Prostate gland (tissue), 2 donors: ENCODE data around the gene PHLDA3. TPM values are rescaled to one million over a fixed set of nuclear protein-coding genes. Genes with fewer than 3 reads are reported as not detected.
A peak's percentile ranks its signal among the peaks of the same experiment; 100 is the strongest.

Source experiments
- DNase-seq: peaks from one replicate; pipeline ENCODE4 v3.0.0-alpha.2; 2019; ENCODE audit warnings: low spot score
- H3K27ac ChIP-seq, 2 donors: fragments of 200-600 bp; sonication (generic); 2 replicates each; pipeline ENCODE4 v1.5.1; 2017 to 2019
- H3K27me3 ChIP-seq: fragments of 200-600 bp; sonication (generic); replicated peaks from 2 replicates; pipeline ENCODE4 v1.5.1; 2019; ENCODE audit not compliant: insufficient read depth
- H3K36me3 ChIP-seq, 2 donors: fragments of 200-600 bp; sonication (generic); 1 replicate in 1 of 2; 2 replicates in 1 of 2; pipeline versions ENCODE4 v1.5.1 to v1.8.1; 2017 to 2019
- H3K4me1 ChIP-seq: fragments of 200-600 bp; sonication (generic); replicated peaks from 2 replicates; pipeline ENCODE4 v1.5.1; 2019
- H3K4me3 ChIP-seq, 2 donors: fragments of 200-600 bp; sonication (generic); 2 replicates each; pipeline ENCODE4 v1.5.1; 2017 to 2019
- H3K9me3 ChIP-seq: fragments of 200-600 bp; sonication (generic); 2 replicates; pipeline ENCODE4 v1.5.1; 2017
- POLR2A ChIP-seq: fragments of 450-650 bp; IDR thresholded peaks from one replicate; pipeline ENCODE4 v1.6.1; 2016; ENCODE audit warnings: antibody characterized with exemption, mild to moderate bottlenecking
- POLR2AphosphoS5 ChIP-seq: sonication (generic); formaldehyde crosslinking; IDR thresholded peaks from one replicate; pipeline ENCODE4 v1.6.1; 2017; ENCODE audit warnings: antibody characterized with exemption
- WGBS: methylation state at CpG from one replicate; pipeline ENCODE4 v1.1.5; 2018; 5-methylcytosine and 5-hydroxymethylcytosine counted together
- intact Hi-C: fragments of 100-400 bp; cut with DNase I; formaldehyde crosslinking; loops from one replicate; pipeline ENCODE4 v1.14.2; 2022
- total RNA-seq, 2 donors: library from RNA; depleted of rRNA; stranded (reverse); fragments of >200 nt; gene quantifications; one replicate each; pipeline ENCODE4 v1.1.0, GENCODE V29; 2016
- TF ChIP-seq, protein P1 (sequence below), 4 experiments: fragments of 200-600 bp in 2 of 4; fragments of 450-650 bp in 2 of 4; sonication (generic) in 2 of 4; IDR thresholded peaks; 1 replicate in 3 of 4; 2 replicates in 1 of 4; pipeline ENCODE4 v1.5.1; 2016 to 2019; ENCODE audit warnings: antibody characterized with exemption in 4 of 4, mild to moderate bottlenecking in 2 of 4, moderate library complexity in 2 of 4

The PHLDA3 gene
- total RNA-seq, 2 donors from 2014 or later: 49.7 to 73.9 TPM

DNA sequence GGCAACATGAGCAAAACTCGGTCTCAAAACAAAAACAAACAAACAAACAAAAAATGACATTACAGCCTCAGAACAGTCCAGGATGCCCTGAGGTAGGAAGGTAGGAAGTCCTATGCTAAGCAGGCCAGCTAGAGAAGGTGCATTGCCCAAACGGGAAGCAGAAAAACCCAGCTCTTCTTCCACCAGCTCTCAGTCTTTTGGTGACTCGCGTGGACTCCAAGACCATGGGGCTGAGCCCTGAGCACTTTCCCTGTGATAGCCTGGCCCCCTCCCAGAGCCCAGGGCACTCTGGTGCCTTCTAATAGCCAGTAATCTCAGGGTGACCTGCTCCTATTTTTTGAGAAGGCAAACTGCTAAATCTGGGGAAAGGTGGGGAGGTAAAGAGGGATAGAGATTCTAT is 16.1 kb downstream of the PHLDA3 start:
- intact Hi-C loops: no loop called here
- DNase-seq: no peak
- no peaks in the 10 kb centered on the region for H3K9me3 ChIP-seq
- WGBS: 69% methylated on average over 4 of the region's 4 CpGs
- H3K4me3 ChIP-seq: no peak overlapping the region
- H3K4me1 ChIP-seq: peaks cover 4% of the 10 kb centered on the region
- no peak overlapping the region for H3K27ac ChIP-seq
- no peaks in the 10 kb centered on the region for H3K27me3 ChIP-seq
- TF ChIP-seq POLR2AphosphoS5 (no peak), POLR2A (no peak)
- TF ChIP-seq, protein P1, sequence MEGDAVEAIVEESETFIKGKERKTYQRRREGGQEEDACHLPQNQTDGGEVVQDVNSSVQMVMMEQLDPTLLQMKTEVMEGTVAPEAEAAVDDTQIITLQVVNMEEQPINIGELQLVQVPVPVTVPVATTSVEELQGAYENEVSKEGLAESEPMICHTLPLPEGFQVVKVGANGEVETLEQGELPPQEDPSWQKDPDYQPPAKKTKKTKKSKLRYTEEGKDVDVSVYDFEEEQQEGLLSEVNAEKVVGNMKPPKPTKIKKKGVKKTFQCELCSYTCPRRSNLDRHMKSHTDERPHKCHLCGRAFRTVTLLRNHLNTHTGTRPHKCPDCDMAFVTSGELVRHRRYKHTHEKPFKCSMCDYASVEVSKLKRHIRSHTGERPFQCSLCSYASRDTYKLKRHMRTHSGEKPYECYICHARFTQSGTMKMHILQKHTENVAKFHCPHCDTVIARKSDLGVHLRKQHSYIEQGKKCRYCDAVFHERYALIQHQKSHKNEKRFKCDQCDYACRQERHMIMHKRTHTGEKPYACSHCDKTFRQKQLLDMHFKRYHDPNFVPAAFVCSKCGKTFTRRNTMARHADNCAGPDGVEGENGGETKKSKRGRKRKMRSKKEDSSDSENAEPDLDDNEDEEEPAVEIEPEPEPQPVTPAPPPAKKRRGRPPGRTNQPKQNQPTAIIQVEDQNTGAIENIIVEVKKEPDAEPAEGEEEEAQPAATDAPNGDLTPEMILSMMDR (IDR thresholded peaks at IDR 0.05): no peak
- H3K36me3 ChIP-seq: no peaks in the 10 kb centered on the region

DNA sequence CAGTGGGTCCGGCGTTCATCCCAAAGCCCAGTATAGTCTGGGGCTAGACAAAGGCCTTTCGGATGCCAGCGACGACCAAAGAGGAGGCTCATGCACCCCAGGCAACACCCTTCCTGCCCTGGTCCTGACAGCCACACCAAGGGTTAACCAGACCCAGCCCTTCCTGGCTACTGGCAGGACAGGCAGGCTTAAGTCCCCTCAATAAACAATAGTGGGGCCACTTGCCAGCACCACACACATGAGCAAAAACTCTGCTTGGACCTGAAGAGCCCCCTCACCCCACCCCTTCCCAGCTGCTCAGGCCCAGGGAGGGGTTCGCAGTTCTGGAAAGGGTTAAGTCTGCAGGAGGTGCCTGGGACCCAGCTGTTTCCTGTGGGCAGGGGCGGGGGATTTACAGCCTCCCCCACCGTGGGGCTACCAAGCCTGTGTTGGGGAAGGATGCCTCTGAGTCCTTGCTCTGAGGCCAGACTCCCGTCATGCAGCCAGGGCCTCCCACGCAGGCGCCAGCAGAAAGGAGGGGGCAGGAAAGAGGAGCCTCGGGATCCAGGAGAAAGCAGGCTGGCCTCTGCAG is 18.2 kb downstream of the PHLDA3 start:
- Histone ChIP-seq H3K36me3 (no peaks in the 10 kb centered on the region), H3K27me3 (no peaks in the 10 kb centered on the region), H3K9me3 (no peaks in the 10 kb centered on the region), H3K4me1 (peaks cover 4% of the 10 kb centered on the region), H3K27ac (peak overlapping the region; percentile 4 to 35), H3K4me3 (no peak overlapping the region)
- 8% methylated on average over 9 of the region's 12 CpGs for WGBS
- TF ChIP-seq, protein P1 (IDR thresholded peaks at IDR 0.05): no peak
- TF ChIP-seq POLR2A (no peak), POLR2AphosphoS5 (no peak)
- intact Hi-C loops: no loop called here
- no peak for DNase-seq

DNA sequence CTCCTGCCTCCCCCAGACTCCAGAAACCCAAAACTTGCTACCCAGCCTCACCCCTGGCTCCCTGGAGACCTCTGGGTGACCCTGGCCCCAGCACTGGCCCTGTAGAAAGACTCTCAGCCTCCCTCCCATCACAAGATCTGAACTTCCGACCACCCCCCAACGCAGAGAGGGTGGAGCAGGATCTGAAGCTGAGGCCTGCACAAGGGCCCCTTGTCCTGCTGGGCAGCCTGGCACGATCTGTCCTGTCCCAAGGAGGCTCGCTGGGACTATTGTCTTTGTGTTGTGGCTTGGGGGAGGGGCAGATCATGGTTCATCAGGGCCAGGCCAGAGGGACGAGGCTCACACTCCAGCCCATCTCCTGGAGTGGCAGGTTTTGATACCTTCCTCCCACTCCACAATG is 20.0 kb downstream of the PHLDA3 start:
- no peak overlapping the region for H3K27ac ChIP-seq
- TF ChIP-seq POLR2A (no peak), POLR2AphosphoS5 (no peak)
- TF ChIP-seq, protein P1 (IDR thresholded peaks at IDR 0.05): no peak
- H3K9me3 ChIP-seq: no peaks in the 10 kb centered on the region
- H3K27me3 ChIP-seq: no peaks in the 10 kb centered on the region
- intact Hi-C loops: loop anchor here (2.0 kb wide), 1 partner anchor 32 kb away; no protein-coding TSS in a partner anchor
- H3K4me3 ChIP-seq: no peak overlapping the region
- H3K4me1 ChIP-seq: peaks cover 4% of the 10 kb centered on the region
- 96% methylated on average over 4 of the region's 5 CpGs for WGBS
- H3K36me3 ChIP-seq: no peaks in the 10 kb centered on the region
- no peak for DNase-seq

DNA sequence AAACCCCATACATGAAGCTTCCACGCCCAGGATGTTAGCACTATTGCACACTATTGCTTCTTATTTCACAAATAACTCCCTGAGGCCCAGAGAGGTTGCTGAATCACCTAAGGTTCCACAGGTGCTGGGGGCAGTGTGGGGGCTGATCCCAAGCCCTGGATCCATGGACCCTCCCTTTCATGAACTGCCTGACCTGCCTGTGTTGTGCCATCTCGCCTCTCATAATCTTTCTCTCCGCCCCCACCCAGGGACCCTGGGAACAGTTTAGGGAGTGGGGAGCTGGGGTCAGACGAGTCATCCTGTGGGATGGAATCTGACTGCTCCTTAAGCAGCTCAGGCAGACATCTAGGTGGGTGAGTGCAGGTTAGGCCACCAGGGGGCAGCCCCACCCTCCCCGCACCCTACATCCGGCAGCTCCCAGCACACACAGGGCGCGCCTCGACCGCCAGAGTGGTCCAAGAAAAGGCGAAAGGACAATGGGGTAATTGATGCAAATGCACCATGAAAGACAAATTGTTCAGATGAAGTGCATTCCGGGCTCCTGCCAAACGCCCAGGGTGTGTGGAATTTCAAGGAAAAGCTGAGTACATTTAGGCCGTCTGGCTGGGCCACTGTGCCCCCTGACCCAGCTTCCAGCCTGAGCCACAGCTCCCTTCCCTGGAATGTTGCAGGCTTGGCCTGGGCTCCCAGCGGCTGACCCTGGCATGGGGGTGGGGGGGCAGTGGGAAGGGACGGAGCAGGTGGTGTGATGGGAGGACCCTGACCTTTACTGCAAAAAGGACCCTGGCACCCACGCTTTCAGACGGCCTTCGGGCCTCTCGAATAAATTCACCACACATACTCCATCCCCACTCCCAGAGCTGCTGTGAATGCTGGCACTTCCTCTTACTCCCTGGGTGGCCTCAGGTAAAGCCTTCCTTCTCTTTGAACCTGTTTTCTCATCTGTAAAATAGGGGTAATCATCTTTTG is 20.8 kb downstream of the PHLDA3 start:
- intact Hi-C loops: loop anchor here (2.0 kb wide), 2 partner anchors 33 to 65 kb away; no protein-coding TSS in a partner anchor
- Histone ChIP-seq H3K36me3 (no peaks in the 10 kb centered on the region), H3K27me3 (no peaks in the 10 kb centered on the region), H3K27ac (no peak overlapping the region), H3K4me3 (no peak overlapping the region), H3K9me3 (no peaks in the 10 kb centered on the region), H3K4me1 (peaks cover 4% of the 10 kb centered on the region)
- WGBS: 39% methylated on average over 20 of the region's 20 CpGs
- peak; percentile 41 for TF ChIP-seq POLR2AphosphoS5
- no peak for TF ChIP-seq POLR2A
- TF ChIP-seq, protein P1 (IDR thresholded peaks at IDR 0.05): peak; percentile 74 to 94 (median 90)
- DNase-seq: peak; percentile 78
